Muscle layer of colon (tissue), 2 donors: Measurements from ENCODE around the gene GSG1L.

Source experiments
- H3K27ac ChIP-seq: one replicate; pipeline ENCODE4 v1.7.0; 2013; ENCODE audit warnings: low read depth, mild to moderate bottlenecking, low read length, moderate library complexity
- H3K27me3 ChIP-seq, 2 donors: one replicate each; pipeline ENCODE4 v1.7.0; 2013; ENCODE audit warnings: low read length in 2 of 2, mild to moderate bottlenecking in 2 of 2; ENCODE audit not compliant: insufficient read depth in 2 of 2, control insufficient read depth in 1 of 2
- H3K36me3 ChIP-seq: one replicate; pipeline ENCODE4 v1.7.0; 2013; ENCODE audit warnings: mild to moderate bottlenecking, low read length; ENCODE audit not compliant: insufficient read depth
- H3K4me1 ChIP-seq: one replicate; pipeline ENCODE4 v1.7.0; 2013; ENCODE audit warnings: mild to moderate bottlenecking, low read length; ENCODE audit not compliant: insufficient read depth
- H3K4me3 ChIP-seq, 2 donors: one replicate each; pipeline ENCODE4 v1.7.0; 2013; ENCODE audit warnings: low read length in 2 of 2, low read depth in 1 of 2, mild to moderate bottlenecking in 1 of 2, moderate library complexity in 1 of 2
- H3K9ac ChIP-seq: one replicate; pipeline ENCODE4 v1.7.0; 2013; ENCODE audit warnings: low read length
- H3K9me3 ChIP-seq: one replicate; pipeline ENCODE4 v1.7.0; 2013; ENCODE audit warnings: mild to moderate bottlenecking, low read length
- donor health status: abdominal sarcoma.
- donor health status: Adenocarcinoma of cecum.

The GSG1L gene

DNA sequence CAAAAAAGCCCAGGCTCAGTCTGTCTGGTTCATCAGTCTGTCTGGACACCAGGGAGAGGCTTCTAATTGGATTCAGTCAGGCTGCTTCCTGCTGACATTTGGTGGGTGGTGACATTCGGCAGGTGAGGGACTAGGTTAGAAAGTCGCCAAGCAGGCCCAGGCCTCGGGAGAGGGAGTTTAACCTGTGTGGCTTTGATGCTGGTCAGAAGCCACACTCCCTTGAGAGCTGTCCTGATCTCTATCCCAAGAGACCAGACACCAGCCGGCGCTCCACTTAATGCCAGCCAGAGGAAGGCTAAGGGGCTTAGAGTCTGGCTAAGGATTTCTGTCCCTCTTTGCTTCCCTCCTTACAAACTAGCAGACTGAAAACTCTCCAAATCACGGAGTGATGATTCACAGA lies 135.0 kb downstream of the GSG1L start:
- Histone ChIP-seq H3K9ac (no peak overlapping the region), H3K4me3 (no peak overlapping the region), H3K9me3 (no peaks in the 10 kb centered on the region), H3K27me3 (no peaks in the 10 kb centered on the region), H3K36me3 (no peaks in the 10 kb centered on the region), H3K27ac (no peak overlapping the region), H3K4me1 (no peaks in the 10 kb centered on the region)

DNA sequence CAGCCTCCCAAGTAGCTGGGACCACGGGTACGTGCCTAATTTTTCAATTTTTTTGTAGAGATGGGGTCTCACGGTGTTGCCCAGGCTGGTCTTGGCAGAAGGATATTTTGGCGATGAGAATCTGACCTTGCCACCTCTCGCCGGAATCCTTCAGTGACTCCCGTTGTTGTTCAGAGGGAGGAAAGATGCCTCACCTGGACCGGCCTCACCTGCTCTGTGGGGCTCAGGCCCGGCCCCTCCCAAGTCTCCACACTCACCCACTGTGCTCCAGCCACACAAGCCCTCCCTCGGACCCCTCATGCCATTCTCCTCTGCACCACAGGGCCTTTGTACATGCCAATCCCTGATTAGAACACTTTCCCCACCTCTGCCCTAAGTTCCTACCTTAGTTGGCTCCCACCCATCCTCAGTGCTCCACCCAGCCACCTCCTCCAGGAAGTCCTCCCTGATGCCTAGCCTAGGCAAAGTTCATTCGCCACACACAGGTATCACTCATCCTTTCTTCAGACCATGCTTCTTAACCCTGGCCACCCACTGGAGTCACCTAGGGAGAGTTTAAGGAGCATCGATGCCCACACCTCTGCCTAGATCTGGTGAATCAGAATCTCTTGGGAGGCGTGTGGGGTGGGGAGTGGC lies 136.1 kb downstream of the GSG1L start:
- H3K9me3 ChIP-seq: no peaks in the 10 kb centered on the region
- no peaks in the 10 kb centered on the region for H3K27me3 ChIP-seq
- no peak overlapping the region for H3K4me3 ChIP-seq
- H3K36me3 ChIP-seq: no peaks in the 10 kb centered on the region
- H3K27ac ChIP-seq: no peak overlapping the region
- H3K4me1 ChIP-seq: no peaks in the 10 kb centered on the region
- no peak overlapping the region for H3K9ac ChIP-seq

DNA sequence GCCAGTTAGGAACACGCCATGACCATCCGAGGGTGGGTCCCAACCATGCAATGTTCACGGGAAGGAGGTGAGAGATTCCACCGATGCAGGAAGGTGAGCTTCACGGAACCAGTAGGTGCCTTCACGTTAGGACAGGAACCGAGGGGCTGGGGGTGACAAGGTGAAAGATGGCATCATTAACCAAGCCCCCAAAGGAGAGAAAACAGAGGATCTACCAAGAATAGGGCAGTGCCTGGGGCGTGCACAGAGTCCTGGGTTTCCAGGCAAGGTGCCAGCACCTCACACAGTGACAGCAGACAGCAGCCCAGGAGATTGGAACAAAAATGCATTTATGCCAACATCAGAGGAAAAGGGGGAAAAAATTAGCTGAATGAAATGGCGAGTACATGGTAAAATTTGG lies 137.9 kb downstream of the GSG1L start:
- Histone ChIP-seq H3K36me3 (no peaks in the 10 kb centered on the region), H3K9ac (no peak overlapping the region), H3K27ac (no peak overlapping the region), H3K9me3 (no peaks in the 10 kb centered on the region), H3K4me1 (no peaks in the 10 kb centered on the region), H3K27me3 (no peaks in the 10 kb centered on the region), H3K4me3 (no peak overlapping the region)

DNA sequence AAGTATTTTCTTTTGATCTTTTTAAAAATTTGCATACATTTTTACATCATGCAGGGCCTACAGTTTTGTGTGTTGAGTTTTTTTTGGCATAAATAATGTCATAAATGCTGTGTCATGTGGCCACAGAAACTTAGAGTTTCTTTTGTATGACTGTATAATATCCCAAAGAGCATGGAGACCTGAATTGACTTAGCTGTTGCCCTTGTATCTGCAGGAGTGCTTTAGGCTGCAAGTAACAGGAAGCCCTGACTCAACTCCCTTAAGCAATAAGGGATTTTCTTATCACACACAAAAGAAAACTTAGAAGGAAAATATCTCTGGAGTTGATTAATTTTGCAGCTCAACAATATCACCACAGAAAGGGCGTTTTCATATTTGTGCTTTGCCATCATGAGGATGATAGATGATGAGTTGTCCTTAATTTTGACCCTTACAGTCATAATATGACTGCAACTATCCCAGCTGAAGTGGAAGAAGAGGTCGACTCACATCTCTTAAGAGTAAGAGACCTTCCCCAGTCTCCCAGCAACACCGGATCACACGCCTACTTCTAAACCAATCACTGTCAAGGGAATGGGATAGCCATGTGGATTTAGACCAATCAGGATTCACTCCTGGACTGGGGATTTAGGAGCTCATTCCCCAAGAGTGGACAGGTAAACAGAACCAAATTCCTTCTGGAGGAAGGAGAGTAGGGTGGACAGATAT lies 138.9 kb downstream of the GSG1L start:
- Histone ChIP-seq H3K9ac (no peak overlapping the region), H3K36me3 (no peaks in the 10 kb centered on the region), H3K9me3 (no peaks in the 10 kb centered on the region), H3K4me1 (no peaks in the 10 kb centered on the region), H3K4me3 (no peak overlapping the region), H3K27me3 (no peaks in the 10 kb centered on the region), H3K27ac (no peak overlapping the region)

DNA sequence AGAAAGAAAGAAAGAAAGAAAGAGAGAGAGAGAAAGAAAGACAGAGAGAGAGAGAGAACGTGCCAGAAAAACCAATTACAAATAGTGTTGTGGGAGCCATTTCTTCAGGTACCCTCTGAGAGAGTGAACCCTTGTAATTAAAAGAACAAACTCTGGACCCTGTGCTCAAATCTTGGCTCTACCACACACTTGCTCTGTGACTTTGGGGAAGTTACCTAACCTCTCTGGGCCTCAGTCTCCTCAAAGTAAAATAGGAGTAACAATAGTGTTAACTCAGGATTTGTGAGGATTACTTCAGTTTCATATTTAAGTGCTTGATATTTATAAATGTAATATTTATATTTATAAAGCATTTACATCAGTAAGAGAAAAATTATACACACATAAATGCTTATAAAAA lies 139.8 kb downstream of the GSG1L start:
- Histone ChIP-seq H3K4me1 (no peaks in the 10 kb centered on the region), H3K9me3 (no peaks in the 10 kb centered on the region), H3K36me3 (no peaks in the 10 kb centered on the region), H3K4me3 (no peak overlapping the region), H3K27ac (no peak overlapping the region), H3K9ac (no peak overlapping the region), H3K27me3 (no peaks in the 10 kb centered on the region)

DNA sequence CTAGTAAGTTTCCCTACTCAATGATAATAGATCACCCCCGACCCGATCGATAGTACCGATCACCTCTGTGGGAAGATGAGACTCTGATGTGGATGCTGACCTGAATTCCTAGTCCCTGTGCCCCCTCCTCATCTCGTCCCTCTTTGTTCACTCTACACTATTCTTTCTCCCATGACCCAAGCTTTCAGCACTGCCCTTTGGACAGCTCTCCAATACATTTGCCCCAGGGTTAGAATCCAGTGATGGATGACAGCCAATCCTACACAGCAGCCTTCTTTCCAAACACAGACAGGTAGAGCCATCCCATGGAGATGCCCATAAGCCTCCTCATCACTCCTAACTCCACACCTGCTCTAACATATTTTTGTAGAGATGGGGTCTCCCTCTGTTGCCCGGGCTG lies 141.1 kb downstream of the GSG1L start:
- Histone ChIP-seq H3K27me3 (no peaks in the 10 kb centered on the region), H3K9me3 (no peaks in the 10 kb centered on the region), H3K9ac (no peak overlapping the region), H3K4me1 (no peaks in the 10 kb centered on the region), H3K36me3 (no peaks in the 10 kb centered on the region), H3K27ac (no peak overlapping the region), H3K4me3 (no peak overlapping the region)

DNA sequence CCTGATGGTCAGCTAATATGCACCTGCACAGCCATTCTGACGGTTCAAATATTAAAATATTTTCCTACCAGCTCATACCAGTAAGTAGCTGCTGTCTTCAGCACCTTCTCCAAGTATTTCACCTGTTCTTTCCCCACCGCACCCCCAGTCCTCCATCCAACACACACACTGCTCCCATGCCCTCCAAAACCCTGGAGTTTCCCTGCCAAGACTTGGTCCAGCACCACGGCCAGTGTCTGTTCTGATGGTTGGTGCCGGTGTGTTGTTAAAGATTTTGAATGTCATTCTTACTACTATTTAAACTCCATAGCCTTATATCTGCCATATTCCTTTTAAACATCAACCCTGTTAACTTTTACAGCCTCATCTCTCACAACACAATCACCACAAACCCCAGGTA lies 142.4 kb downstream of the GSG1L start:
- H3K9me3 ChIP-seq: no peaks in the 10 kb centered on the region
- H3K27ac ChIP-seq: no peak overlapping the region
- H3K27me3 ChIP-seq: no peaks in the 10 kb centered on the region
- H3K36me3 ChIP-seq: no peaks in the 10 kb centered on the region
- H3K4me1 ChIP-seq: no peaks in the 10 kb centered on the region
- no peak overlapping the region for H3K4me3 ChIP-seq
- H3K9ac ChIP-seq: no peak overlapping the region

DNA sequence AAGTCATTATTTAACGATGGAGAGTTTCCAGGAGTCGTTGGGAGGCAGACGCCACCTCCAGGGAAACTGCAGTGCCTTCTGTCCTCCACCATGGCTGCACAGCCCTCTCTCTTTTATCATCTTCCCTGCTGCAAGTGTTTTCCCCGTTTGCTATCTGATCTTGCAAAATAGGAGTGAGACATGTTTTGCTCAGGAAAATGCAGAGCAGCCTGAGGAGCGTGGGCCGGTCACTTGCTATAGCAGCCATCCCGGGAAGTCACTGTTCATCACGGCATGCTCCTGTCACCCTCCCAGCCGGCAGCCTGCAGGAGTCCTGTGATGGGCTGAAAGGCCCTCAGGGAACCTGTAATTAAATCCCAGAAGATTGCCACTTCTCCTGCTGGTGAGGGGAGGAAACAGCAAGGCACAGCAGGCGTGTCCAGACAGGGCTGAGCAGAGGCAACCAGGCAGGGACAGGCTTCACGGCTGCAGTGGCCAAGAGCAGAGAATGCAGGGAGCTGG lies 143.1 kb downstream of the GSG1L start:
- no peaks in the 10 kb centered on the region for H3K27me3 ChIP-seq
- no peak overlapping the region for H3K4me3 ChIP-seq
- no peaks in the 10 kb centered on the region for H3K9me3 ChIP-seq
- H3K36me3 ChIP-seq: no peaks in the 10 kb centered on the region
- H3K4me1 ChIP-seq: no peaks in the 10 kb centered on the region
- no peak overlapping the region for H3K27ac ChIP-seq
- H3K9ac ChIP-seq: no peak overlapping the region

DNA sequence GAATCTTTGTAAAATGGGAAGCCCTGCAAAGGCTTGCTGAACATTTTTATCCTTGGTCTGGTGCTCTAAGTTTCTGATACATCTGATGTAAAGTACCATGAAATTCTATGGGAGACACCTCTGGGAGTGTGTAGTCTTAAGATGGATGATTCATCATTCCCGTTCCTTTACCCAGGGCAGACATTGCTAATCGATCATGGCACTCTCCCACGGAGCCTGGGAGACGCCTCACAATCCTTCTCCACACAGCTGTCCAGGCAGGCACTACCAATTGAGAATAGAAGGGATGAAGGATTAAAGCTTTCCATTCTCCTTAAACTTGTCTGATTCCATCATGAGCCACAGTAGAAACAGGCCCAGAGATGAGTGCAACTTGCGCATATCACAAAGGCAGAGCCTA lies 144.8 kb downstream of the GSG1L start:
- Histone ChIP-seq H3K27me3 (no peaks in the 10 kb centered on the region), H3K27ac (no peak overlapping the region), H3K4me1 (no peaks in the 10 kb centered on the region), H3K9me3 (no peaks in the 10 kb centered on the region), H3K9ac (no peak overlapping the region), H3K4me3 (no peak overlapping the region), H3K36me3 (no peaks in the 10 kb centered on the region)

DNA sequence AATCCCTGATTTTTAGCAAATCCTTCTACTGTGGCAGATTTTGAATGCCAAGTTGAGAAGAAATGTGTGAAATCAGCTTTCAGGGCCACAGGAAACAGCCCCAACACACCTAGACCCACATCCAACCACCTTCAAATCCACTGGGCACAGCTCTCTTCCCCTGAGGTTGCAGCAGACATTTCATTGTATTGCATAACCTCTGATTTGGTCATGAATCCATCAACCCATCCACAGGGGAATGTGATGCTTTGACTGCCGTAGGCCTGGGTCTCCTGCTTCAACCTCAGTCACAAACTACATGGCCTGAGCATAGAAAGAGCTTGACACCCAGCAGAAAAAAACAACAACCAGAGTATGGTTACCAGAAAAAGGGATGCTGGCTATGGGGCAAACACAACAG lies 145.6 kb downstream of the GSG1L start:
- no peak overlapping the region for H3K4me3 ChIP-seq
- no peak overlapping the region for H3K9ac ChIP-seq
- H3K9me3 ChIP-seq: no peaks in the 10 kb centered on the region
- no peaks in the 10 kb centered on the region for H3K27me3 ChIP-seq
- H3K27ac ChIP-seq: no peak overlapping the region
- H3K36me3 ChIP-seq: no peaks in the 10 kb centered on the region
- no peaks in the 10 kb centered on the region for H3K4me1 ChIP-seq

DNA sequence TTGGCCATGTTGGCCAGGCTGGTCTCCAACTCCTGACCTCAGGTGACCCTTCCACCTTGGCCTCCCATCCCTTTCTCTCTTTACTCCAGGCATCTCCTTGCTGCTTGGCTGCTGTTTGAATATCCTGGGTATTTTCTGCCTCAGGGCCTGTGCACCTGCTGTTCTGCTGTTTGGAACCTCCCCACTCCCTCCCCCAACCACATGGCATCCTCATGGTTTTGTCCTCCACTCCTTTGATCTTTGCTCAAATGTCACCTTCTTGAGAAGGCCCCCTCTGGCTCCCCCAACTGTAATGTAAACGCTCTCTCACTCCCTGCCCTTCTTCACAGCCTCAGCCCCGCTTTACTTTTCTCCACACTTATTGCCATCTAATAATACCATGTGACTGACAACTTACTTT lies 152.0 kb downstream of the GSG1L start:
- no peaks in the 10 kb centered on the region for H3K9me3 ChIP-seq
- no peaks in the 10 kb centered on the region for H3K27me3 ChIP-seq
- H3K4me1 ChIP-seq: no peaks in the 10 kb centered on the region
- no peak overlapping the region for H3K27ac ChIP-seq
- H3K4me3 ChIP-seq: no peak overlapping the region
- H3K9ac ChIP-seq: no peak overlapping the region
- no peaks in the 10 kb centered on the region for H3K36me3 ChIP-seq

DNA sequence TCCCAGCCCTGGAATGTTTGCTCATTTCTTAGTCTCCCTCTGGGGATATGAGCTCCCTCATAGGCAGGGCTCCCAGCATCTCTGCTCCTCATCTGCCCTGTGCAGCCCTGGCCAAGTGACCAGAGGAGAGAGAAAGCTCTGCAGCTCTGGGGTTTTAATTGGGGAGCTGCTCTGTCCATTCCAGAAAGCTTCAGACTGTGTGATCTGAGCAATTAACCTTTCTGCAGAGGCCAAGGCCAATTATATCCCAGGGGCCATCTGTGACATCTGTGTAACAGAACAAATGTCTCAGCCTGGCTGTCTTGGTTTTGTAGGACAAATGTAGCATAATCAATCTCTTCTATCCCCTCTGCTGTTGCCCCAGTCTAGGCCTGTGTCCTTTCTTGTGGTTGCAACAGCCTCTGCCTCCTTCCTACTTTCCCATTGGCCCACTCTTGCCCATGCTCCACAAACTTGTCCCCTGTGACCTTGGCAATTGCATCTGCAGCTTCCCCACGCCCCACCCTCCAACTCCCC lies 156.0 kb downstream of the GSG1L start:
- Histone ChIP-seq H3K4me3 (no peak overlapping the region), H3K27me3 (no peaks in the 10 kb centered on the region), H3K4me1 (no peaks in the 10 kb centered on the region), H3K27ac (no peak overlapping the region), H3K9ac (no peak overlapping the region), H3K36me3 (no peaks in the 10 kb centered on the region), H3K9me3 (no peaks in the 10 kb centered on the region)
